Keratinocyte (primary cell): Measurements from ENCODE around the gene CASP4.

Experiments
- EZH2 ChIP-seq: IDR thresholded peaks from one replicate; pipeline ENCODE4 v1.6.1; 2012; ENCODE audit warnings: inconsistent platforms, mild to moderate bottlenecking, low read length, moderate library complexity
- TF ChIP-seq, protein P1 (sequence below), 3 experiments: IDR thresholded peaks in 1 of 3; conservative IDR thresholded peaks in 1 of 3; optimal IDR thresholded peaks in 1 of 3; 2 replicates in 2 of 3; 3 replicates in 1 of 3; pipeline versions ENCODE3 to v1.5.1; 2011; ENCODE audit warnings: low read length in 3 of 3, mild to moderate bottlenecking in 3 of 3, moderate library complexity in 2 of 3, control low read depth in 1 of 3, inconsistent platforms in 1 of 3; ENCODE audit not compliant: insufficient read depth in 2 of 3; ENCODE audit errors: extremely low read depth in 1 of 3

DNA sequence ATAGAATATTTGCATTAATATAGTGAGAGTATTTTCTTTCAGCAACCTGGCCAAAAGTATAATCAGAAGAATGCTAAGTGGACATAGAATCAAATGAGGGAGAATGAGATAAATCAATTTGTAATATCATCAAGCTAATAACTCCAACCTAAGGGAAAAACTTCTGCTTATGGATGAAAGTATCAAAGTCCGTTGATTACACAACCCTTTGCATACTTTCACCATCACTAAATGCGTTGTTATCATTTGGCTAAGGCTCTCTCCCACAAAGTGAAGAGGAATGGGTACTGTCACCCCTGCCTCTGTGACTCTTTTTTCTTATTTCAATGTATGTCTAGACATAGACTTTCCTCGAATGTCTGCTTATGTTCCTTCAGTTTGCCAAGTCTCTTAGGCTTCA lies 16.4 kb upstream of the CASP4 start:
- TF ChIP-seq, protein P1, sequence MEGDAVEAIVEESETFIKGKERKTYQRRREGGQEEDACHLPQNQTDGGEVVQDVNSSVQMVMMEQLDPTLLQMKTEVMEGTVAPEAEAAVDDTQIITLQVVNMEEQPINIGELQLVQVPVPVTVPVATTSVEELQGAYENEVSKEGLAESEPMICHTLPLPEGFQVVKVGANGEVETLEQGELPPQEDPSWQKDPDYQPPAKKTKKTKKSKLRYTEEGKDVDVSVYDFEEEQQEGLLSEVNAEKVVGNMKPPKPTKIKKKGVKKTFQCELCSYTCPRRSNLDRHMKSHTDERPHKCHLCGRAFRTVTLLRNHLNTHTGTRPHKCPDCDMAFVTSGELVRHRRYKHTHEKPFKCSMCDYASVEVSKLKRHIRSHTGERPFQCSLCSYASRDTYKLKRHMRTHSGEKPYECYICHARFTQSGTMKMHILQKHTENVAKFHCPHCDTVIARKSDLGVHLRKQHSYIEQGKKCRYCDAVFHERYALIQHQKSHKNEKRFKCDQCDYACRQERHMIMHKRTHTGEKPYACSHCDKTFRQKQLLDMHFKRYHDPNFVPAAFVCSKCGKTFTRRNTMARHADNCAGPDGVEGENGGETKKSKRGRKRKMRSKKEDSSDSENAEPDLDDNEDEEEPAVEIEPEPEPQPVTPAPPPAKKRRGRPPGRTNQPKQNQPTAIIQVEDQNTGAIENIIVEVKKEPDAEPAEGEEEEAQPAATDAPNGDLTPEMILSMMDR (optimal IDR thresholded peaks at IDR 0.05 in 1 of 3, IDR thresholded peaks at IDR 0.05 in 1 of 3, conservative IDR thresholded peaks at IDR 0.05 in 1 of 3; ENCODE audit: extremely low read depth in 1 of 3, insufficient read depth in 2 of 3, low read length in 3 of 3), result no peak
- TF ChIP-seq EZH2, result no peak
